NB4 (cell line): ENCODE data around the gene TMEM131L.

Experiments
- CTCF ChIP-seq: IDR thresholded peaks from one replicate; pipeline ENCODE4 v1.5.1; 2012; ENCODE audit warnings: low read depth, low read length
- POLR2A ChIP-seq: IDR thresholded peaks from 2 replicates; pipeline ENCODE4 v1.6.1; 2011; ENCODE audit warnings: mild to moderate bottlenecking; ENCODE audit not compliant: insufficient read length; ENCODE audit errors: extremely low read depth

GRCh38 chr4:153612878-153613277 is 146.7 kb downstream of the TMEM131L start:
- TF ChIP-seq CTCF (no peak), POLR2A (no peak)
